WTC11 (cell line): ENCODE measurements around the gene MRAS. TPM values are rescaled to one million over a fixed set of nuclear protein-coding genes. Genes with fewer than 3 reads are reported as not detected.

Source experiments
- ATAC-seq: fragments of 200-7000 bp; cut with Tn5 transposase; 2 replicates; pipeline ENCODE4 v1.10.0; 2021; ENCODE audit warnings: mild to moderate bottlenecking, moderate library complexity
- CTCF ChIA-PET: fragments of 300-600 bp; sonication (Branson Sonifier 250); formaldehyde crosslinking; loops from one replicate; lab custom pipeline; 2021; ENCODE audit warnings: antibody characterized with exemption; lab: Charles Lee
- POLR2A ChIA-PET: fragments of 350-600 bp; sonication (Branson Sonifier 250); formaldehyde crosslinking; loops from one replicate; lab custom pipeline; 2021; ENCODE audit warnings: antibody characterized with exemption; lab: Charles Lee
- DNase-seq: peaks from one replicate; pipeline ENCODE4 v3.0.0; 2021; ENCODE audit warnings: low spot score
- H3K27ac Mint-ChIP-seq: 2 replicates; pipeline ENCODE4 v1.8.0; 2021; ENCODE audit warnings: mixed read lengths
- H3K27me3 Mint-ChIP-seq: 2 replicates; pipeline ENCODE4 v1.8.0; 2021; ENCODE audit warnings: low read depth, mild to moderate bottlenecking, moderate library complexity, mixed read lengths
- H3K36me3 Mint-ChIP-seq: 2 replicates; pipeline ENCODE4 v1.8.0; 2021; ENCODE audit warnings: mixed read lengths
- H3K4me1 Mint-ChIP-seq: 2 replicates; pipeline ENCODE4 v1.8.0; 2022; ENCODE audit warnings: mixed read lengths
- H3K4me3 Mint-ChIP-seq: 2 replicates; pipeline ENCODE4 v1.8.0; 2021; ENCODE audit warnings: mild to moderate bottlenecking, moderate library complexity, mixed read lengths
- H3K9me3 Mint-ChIP-seq: 2 replicates; pipeline ENCODE4 v1.8.0; 2021; ENCODE audit warnings: mixed read lengths
- ATF6 ChIP-seq: sonication (generic); formaldehyde crosslinking; IDR thresholded peaks from 2 replicates; pipeline ENCODE4 v1.8.1; 2023; ENCODE audit warnings: mild to moderate bottlenecking, missing genetic modification reagents
- CREM ChIP-seq: sonication (generic); formaldehyde crosslinking; IDR thresholded peaks from 2 replicates; pipeline ENCODE4 v1.8.1; 2022; ENCODE audit warnings: mild to moderate bottlenecking, missing genetic modification reagents, moderate library complexity
- E2F5 ChIP-seq: sonication (generic); formaldehyde crosslinking; IDR thresholded peaks from 2 replicates; pipeline ENCODE4 v1.8.1; 2022; ENCODE audit warnings: mild to moderate bottlenecking, moderate library complexity, missing genetic modification reagents
- FOXJ3 ChIP-seq: sonication (generic); formaldehyde crosslinking; IDR thresholded peaks from 2 replicates; pipeline ENCODE4 v1.9.0; 2021; ENCODE audit warnings: missing genetic modification reagents, mild to moderate bottlenecking, borderline replicate concordance
- JAZF1 ChIP-seq: fragments of 250-450 bp; sonication (Bioruptor Pico); IDR thresholded peaks from 2 replicates; pipeline ENCODE4 v1.9.0; 2021; ENCODE audit warnings: moderate library complexity, mild to moderate bottlenecking, inconsistent platforms
- NR2C2 ChIP-seq: sonication (generic); formaldehyde crosslinking; IDR thresholded peaks from 2 replicates; pipeline ENCODE4 v1.8.0; 2022; ENCODE audit warnings: mild to moderate bottlenecking, missing genetic modification reagents
- SMAD3 ChIP-seq: sonication (generic); formaldehyde crosslinking; IDR thresholded peaks from 2 replicates; pipeline ENCODE4 v1.8.0; 2022; ENCODE audit warnings: missing genetic modification reagents, mild to moderate bottlenecking, borderline replicate concordance
- TCF7 ChIP-seq: sonication (generic); formaldehyde crosslinking; IDR thresholded peaks from 2 replicates; pipeline ENCODE4 v1.8.0; 2022; ENCODE audit warnings: mild to moderate bottlenecking, low read depth, missing genetic modification reagents, moderate library complexity
- TP53 ChIP-seq: sonication (generic); formaldehyde crosslinking; IDR thresholded peaks from 2 replicates; pipeline ENCODE4 v1.8.1; 2023; ENCODE audit warnings: mild to moderate bottlenecking, missing genetic modification reagents
- ZNF232 ChIP-seq: sonication (generic); formaldehyde crosslinking; IDR thresholded peaks from 2 replicates; pipeline ENCODE4 v1.8.0; 2022; ENCODE audit warnings: mild to moderate bottlenecking, missing genetic modification reagents
- ZNF532 ChIP-seq: fragments of 250-450 bp; sonication (Bioruptor Pico); IDR thresholded peaks from 2 replicates; pipeline ENCODE4 v1.9.0; 2021; ENCODE audit warnings: mild to moderate bottlenecking, borderline replicate concordance
- total RNA-seq: library from RNA; stranded (reverse); gene quantifications from 3 replicates; pipeline ENCODE4 v1.2.3, GENCODE V29; 2021
- TF ChIP-seq, protein P1 (sequence below): sonication (generic); formaldehyde crosslinking; IDR thresholded peaks from 2 replicates; pipeline ENCODE4 v1.8.1; 2022; ENCODE audit warnings: mild to moderate bottlenecking, missing genetic modification reagents, moderate library complexity, borderline replicate concordance
- TF ChIP-seq, protein P2 (sequence below): fragments of 250-450 bp; sonication (Bioruptor Pico); IDR thresholded peaks from 2 replicates; pipeline ENCODE4 v1.8.0; 2021; ENCODE audit warnings: mild to moderate bottlenecking
- TF ChIP-seq, protein P3 (sequence below): fragments of 250-450 bp; sonication (Bioruptor Pico); IDR thresholded peaks from 2 replicates; pipeline ENCODE4 v1.9.0; 2021; ENCODE audit warnings: mild to moderate bottlenecking
- TF ChIP-seq, protein P4 (sequence below): sonication (generic); formaldehyde crosslinking; conservative IDR thresholded peaks from 2 replicates; pipeline ENCODE4 v1.8.1; 2022; ENCODE audit warnings: mild to moderate bottlenecking, missing genetic modification reagents

MRAS gene
- total RNA-seq, 1 experiment from 2014 or later = 14.8 TPM

- Mint-ChIP-seq H3K9me3 (no peaks in the 10 kb centered on the region), H3K36me3 (no peaks in the 10 kb centered on the region), H3K4me1 (peaks cover 32% of the 10 kb centered on the region), H3K4me3 (no peak overlapping the region), H3K27me3 (no peaks in the 10 kb centered on the region), H3K27ac (no peak overlapping the region)
- ChIA-PET CTCF (interaction anchor here (0.5 to 4.6 kb wide), 3 partner anchors 11 to 340 kb away, joined by 3 to 33 read pairs (median 23); no protein-coding TSS in a partner anchor), POLR2A (no interaction called here)
- no peak for TF ChIP-seq JAZF1 (CRISPR knock-in tag)
- no peak for TF ChIP-seq ZNF232 (CRISPR knock-in tag)
- TF ChIP-seq, protein P1, sequence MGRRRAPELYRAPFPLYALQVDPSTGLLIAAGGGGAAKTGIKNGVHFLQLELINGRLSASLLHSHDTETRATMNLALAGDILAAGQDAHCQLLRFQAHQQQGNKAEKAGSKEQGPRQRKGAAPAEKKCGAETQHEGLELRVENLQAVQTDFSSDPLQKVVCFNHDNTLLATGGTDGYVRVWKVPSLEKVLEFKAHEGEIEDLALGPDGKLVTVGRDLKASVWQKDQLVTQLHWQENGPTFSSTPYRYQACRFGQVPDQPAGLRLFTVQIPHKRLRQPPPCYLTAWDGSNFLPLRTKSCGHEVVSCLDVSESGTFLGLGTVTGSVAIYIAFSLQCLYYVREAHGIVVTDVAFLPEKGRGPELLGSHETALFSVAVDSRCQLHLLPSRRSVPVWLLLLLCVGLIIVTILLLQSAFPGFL (CRISPR knock-in tag) = no peak
- TF ChIP-seq TP53 (CRISPR knock-in tag) = no peak
- TF ChIP-seq, protein P2, sequence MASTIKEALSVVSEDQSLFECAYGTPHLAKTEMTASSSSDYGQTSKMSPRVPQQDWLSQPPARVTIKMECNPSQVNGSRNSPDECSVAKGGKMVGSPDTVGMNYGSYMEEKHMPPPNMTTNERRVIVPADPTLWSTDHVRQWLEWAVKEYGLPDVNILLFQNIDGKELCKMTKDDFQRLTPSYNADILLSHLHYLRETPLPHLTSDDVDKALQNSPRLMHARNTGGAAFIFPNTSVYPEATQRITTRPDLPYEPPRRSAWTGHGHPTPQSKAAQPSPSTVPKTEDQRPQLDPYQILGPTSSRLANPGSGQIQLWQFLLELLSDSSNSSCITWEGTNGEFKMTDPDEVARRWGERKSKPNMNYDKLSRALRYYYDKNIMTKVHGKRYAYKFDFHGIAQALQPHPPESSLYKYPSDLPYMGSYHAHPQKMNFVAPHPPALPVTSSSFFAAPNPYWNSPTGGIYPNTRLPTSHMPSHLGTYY (CRISPR knock-in tag) = no peak
- no peak for TF ChIP-seq NR2C2 (CRISPR knock-in tag)
- no peak for TF ChIP-seq ZNF532
- TF ChIP-seq CREM (CRISPR knock-in tag) = no peak
- no peak for TF ChIP-seq FOXJ3
- no peak for TF ChIP-seq SMAD3 (CRISPR knock-in tag)
- TF ChIP-seq TCF7 (CRISPR knock-in tag) = no peak
- TF ChIP-seq, protein P3, sequence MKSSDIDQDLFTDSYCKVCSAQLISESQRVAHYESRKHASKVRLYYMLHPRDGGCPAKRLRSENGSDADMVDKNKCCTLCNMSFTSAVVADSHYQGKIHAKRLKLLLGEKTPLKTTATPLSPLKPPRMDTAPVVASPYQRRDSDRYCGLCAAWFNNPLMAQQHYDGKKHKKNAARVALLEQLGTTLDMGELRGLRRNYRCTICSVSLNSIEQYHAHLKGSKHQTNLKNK = no peak
- TF ChIP-seq, protein P4, sequence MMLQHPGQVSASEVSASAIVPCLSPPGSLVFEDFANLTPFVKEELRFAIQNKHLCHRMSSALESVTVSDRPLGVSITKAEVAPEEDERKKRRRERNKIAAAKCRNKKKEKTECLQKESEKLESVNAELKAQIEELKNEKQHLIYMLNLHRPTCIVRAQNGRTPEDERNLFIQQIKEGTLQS (CRISPR knock-in tag) = no peak
- TF ChIP-seq E2F5 (CRISPR knock-in tag) = no peak
- TF ChIP-seq ATF6 = no peak
- ATAC-seq (no peak), DNase-seq (no peak)
These were observed 49.6 kb downstream of the MRAS start for GRCh38 chr3:138397983-138398382.
